GM19397 (cell line): Measurements from ENCODE around the gene LYRM4.

Experiments used
- ATAC-seq: cut with Tn5 transposase; IDR thresholded peaks from one replicate; pipeline ENCODE4 v1.9.1; 2021; ENCODE audit warnings: mild to moderate bottlenecking, moderate library complexity; ENCODE audit not compliant: unreplicated experiment

The LYRM4 gene

DNA sequence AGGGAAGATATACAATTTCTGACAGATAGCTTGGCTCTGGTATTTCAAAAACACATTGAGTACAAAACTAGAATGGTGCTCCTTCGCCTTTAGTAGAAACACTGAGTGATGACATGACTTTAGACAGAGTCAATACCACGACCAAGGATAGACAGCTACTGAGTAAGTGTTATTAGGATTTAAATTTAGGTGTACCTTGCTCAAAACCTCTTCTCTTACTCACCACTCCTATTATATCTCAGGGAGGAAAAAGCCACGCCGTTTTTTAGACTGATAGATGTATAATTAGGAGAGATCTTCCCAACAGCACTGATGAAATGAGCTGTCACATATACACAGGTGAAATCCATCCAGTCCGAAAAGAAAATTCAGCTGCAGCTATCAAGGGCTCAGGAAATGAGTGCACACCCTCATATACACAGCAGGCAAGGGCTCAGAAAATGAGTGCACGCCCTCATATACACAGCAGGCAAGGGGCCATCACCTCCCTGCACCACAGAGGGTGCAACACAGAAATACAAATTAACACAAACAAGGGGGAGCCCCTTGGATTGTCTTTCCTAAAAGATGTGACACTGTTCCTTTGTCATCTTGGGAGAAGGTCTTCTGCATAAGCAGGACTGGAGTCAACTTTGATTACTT is 53.7 kb downstream of the LYRM4 start:
- ATAC-seq, result no peak

DNA sequence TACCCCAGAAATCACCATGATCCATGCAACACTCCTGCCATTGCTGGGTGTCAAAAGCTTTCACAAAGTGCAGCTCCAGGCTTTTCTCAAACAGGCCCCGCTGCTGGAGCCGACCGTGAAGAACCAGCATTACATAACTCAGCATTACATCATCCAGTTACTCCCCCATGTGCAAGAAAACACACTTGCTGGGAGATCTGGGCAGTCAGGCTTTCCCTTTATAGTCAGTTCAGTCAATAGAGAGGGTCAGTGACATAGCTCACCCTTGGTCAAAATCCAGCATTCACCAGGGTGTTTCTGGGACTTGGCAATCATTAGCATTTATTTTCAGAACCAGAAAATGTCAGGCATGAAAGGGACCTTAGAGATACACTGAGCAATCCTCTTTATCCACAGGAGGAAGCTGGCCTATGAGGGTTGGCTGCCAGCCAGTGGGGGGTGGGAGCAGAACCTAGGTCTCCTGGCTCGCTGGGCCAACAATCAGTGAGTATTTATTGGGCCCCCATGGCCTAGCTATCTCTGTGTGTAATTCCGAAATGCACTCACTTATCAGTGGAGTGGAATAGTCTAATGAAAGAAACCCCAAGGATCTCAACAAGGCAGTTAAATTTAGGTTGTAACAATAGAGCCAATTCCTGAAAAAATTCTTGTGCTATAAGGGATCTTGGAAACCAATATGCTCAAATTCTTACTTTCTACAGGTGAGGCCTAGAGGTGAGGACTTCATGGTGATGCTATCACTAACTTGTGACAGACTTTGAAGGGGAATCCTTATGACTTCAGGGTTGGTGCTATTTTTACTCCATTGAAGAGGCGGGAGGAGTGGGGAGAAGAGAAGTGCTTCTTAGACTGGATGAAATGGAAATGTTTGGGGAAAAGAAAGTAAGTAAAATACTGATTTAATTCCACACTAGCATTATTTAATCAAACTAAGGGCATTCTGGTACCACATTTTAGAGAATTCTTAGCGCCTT is 54.6 kb downstream of the LYRM4 start:
- no peak for ATAC-seq

DNA sequence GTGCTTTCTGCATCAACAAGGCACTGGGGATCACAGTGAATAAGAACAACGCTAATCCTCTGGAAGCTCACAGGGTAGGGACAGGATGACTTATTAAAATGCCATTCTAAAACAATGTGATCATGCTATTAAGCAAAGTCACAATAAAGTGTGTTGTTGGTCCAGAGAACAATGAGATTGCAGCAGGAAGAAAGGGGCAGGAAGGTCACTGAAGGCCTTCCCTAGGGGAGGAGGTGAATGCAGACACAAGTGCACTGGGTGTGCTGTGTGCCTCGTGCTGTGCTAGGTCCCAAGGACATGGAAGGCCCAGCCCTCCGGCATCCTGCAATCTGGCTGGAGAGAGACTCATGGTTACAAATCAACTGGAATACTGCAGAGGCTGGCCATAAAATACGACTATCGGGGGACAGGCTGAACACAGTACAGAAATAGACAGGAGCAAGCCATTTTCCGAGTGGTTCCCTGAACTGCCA is 55.7 kb downstream of the LYRM4 start:
- ATAC-seq, result no peak

DNA sequence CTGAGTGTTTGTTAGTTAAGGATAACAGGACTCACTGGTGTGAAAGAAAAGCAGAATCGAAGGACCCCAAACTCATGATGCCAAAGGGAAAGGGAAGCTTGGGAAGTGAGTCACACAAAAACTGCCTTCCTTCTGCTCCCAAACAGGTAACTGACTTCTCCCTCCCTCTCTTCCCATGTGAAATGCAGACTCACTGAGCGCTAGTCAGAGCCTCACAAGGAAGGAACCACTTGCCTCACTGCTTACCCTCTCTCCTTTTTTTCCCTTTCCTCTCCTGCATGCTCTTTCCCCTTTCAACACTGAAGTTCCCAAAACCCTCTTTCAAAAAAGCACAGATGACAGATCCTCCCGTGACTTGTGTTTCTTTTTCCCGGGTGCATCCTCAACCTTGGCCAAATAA is 56.4 kb downstream of the LYRM4 start:
- no peak for ATAC-seq

DNA sequence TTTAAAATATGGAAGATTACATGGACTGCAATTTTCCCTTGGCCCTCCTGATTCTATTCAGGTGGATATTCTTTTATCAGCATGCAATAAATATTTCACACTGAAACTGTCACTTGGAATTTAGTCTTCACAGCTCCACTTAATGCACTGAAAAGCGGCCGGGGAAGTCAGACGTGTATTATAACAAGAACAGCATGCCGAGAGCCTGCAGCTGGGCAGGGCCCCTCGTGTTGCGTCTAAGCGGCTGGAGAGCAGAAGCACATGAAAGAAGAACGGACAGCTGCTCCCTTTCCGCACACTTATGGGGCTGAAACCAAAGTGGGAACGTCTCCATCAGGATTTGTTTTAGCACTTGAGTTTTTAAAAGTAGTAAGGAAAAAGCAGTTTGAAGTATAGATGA is 57.2 kb downstream of the LYRM4 start:
- no peak for ATAC-seq

DNA sequence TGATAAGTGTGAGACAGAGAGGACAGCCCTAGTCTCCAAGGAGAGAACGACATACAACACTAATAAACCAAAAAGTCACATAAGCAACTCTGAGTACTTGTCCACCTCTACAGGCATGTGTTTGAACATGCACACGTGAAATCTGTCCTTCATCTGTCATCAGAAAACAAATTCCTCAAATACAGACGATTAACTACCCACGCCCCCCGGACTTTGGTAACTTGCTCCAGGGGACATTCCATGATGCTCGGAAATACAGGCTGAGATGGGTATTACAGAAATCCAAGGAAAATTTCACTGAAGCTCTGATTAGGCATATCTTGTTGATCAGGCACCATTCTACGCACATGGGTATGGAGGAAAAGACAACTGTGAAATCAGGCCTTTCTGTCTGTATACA is 57.8 kb downstream of the LYRM4 start:
- no peak for ATAC-seq

DNA sequence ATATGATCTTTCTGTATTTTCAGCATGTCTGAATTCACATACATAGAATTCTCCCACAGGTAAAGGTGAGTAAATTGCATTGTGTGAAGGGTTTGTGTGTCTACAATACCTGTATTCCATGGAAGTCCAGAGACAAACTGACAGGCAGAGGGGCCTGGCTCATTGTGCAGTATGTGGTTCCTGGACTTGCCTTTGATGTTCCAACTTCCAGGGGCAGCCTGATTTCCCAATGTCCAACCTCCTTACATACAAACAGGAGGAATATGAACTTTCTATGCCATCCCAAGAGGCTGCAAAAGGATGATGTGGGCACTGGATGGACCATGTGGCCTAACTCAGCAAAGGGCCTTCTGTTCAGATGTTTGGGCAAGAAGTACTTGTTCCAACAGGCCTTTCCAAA is 58.5 kb downstream of the LYRM4 start:
- no peak for ATAC-seq

DNA sequence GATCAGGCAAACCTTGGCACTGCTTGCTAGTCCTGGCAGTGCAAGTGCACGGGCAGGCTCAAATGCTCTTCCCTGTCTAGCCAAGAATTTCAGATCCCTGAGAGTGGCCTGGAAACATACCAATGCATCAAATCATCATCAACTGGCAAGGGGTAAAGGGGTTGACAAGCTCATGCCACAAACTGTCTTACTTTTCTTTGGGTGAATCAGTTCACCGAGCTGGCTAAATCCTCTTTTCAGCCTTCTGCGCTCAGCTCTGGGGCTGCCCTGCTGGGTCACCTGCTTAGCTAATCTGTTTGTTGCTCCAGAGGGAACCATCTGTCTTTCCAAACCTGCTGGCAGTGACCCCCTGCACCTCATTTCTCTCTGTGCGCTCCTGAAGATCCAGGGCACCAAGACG is 59.5 kb downstream of the LYRM4 start:
- ATAC-seq, result no peak

DNA sequence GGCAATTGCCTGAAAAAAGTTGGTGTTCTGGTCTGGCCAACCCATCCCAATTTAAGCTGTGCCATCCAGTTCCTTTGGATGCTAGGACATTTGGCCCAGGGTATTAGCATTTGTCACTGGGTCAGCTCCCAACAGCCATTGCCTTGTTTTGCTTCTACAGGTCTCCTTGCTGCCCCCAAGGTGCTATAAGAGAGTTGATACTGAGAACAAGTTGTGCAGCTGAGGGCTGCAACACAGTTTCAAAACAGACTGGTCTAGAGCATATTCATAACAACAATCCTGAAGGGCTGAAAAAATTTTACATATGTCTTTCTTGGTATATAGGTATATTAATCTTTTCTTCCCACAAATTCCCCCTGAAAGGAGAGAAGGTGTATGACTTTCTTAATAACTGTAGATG is 61.0 kb downstream of the LYRM4 start:
- no peak for ATAC-seq

DNA sequence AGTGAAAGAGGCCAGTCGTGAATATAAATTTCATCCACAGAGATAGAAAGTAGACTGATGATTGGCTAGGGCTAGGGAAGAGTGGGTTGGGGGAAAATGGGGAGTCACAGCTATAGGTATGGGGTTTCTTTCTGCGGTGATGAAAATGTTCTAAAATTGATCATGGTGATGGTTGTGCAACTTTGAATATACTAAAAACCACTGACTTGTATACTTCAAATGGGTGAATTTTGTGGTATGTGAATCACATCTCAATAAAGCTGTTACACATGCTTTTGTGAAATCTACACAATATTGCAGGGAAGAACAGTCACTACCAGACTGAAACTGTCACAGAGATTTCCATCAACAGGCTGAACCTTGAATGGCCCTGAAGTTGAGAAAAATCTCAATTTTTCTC is 61.5 kb downstream of the LYRM4 start:
- no peak for ATAC-seq

DNA sequence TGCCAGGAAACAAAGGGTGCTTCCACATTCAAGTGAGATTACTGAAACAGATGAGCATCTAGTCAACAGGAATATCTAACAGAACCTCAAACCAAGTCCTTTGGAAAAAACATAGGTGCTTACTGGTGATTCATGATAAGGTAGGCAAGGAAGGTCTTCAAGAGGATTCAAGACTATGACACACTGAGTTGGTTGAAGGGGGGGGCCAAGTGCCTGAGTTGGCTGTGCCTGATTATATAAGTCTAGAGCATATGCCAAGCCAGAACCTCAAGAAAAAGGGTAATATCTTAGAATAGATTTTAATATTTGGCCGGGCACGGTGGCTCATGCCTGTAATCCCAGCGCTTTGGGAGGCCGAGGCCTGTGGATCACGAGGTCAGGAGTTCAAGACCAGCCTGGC is 63.7 kb downstream of the LYRM4 start:
- no peak for ATAC-seq

DNA sequence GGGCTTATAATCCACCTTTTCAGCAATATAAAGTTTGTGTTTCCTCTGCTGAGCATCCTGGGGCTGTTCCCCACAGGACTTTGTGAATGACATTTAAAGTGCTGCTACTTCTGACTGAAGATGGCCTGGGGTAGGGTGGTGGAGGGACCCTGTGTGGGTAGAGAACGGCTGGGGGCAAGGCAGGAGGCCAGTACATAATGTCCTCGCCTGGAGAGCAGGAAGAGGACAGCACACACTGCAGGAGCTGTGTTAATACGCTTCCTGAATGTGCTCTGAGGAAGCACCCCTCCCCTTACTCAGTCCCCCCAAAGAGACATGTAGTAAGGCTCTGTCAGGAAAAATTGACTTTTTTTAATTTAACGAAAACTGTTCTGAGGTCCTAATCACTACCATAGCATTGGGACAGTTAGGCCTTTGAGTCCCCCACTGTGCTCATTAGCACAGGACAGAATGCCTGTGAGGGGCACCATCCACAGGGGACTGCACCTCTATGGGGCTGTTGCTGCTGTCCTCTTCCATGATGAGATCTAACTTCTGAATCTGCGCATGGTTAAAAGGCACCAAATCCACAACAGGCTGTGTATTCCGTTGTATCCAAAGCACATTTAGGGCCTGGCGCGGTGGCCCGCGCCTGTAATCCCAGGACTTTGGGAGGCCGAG is 68.5 kb downstream of the LYRM4 start:
- no peak for ATAC-seq

DNA sequence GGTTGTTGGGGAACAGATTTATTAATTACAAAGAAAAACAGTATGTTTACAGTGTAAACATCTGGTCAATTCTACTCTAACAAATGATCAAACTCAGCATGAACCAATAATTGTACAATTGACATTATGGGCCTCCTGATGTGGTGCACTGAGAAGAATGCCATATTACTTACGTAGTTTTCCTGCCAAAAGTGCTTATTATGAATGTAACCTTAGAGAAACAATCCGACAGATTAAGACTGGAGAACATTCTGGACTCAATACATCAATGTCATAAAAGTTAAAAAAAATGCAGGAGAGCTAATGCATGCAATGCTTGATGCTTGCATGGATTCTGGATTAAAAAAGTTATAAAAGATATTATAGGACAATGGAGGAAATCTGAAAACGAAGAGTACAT is 69.0 kb downstream of the LYRM4 start:
- ATAC-seq, result no peak

DNA sequence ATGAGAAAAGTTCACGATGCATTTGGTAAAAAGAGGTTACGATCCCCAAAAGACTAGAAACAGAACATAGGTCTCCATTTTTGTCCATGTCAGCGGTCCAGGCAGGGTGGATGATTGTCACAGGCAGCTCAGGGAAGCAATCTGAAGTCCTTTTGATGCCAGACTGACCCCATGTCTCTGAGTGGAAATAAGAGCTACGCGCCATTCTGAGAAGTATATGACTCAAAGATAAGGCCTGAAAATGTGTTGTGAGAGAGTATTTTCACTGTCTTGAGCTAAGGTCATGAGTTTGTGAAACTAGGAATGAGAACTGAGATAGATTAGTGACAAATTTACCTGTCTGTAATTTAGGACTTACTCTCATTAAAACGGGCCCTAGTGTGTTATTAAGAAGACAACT is 69.5 kb downstream of the LYRM4 start:
- ATAC-seq, result no peak

DNA sequence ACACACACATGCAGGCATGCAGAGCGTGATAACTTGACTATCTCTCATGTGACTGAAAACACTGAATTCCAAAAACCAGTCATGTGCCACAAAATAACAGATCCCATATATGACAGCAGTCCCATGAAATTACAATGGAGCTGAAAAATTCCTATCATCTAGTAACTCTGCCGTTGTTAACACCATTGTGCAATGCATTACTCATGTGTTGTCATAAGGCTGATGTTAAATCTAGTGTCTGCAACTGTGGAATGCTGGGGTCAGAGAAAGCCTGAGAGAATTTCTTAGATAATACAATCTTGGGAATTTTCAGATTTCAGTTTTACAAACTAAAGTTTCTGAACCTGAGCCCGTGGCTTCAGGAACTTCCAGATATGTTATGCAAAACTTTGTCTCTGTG is 70.2 kb downstream of the LYRM4 start:
- no peak for ATAC-seq

DNA sequence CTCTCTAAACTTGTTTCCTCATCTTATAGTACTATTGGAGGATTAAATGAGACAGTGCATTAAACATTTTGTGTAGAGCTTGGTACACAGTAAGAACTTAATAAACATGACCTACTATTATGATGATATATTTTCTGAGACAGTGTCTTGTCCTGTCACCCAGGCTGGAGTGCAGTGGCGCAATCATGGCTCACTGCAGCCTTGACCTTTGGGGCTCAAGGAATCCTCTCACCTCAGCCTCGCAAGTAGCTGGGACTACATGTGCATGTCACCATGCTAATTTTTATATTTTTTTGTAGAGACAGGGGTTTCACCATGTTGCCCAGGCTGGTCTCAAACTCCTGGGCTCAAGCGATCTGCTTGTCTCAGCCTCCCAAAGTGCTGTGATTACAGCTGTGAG is 72.1 kb downstream of the LYRM4 start:
- ATAC-seq, result no peak

DNA sequence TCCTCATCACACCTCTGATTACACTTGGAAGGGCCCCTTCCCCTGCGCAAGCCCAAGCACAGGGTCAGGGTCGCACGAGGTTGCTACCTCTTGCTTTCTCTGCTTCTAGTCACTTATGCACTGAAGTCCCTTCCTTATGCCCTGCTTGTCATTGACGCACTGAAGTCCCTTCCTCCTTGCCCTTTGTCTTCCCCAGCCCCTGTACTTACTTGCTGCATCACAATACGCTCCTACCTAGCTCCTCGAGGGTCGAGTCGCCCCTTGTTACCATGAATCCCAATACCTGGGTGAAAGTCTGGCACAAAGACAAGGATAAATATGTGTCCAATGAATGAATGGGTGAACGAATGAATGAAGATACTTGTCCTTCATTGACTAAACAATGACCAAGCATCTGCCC is 75.9 kb downstream of the LYRM4 start:
- no peak for ATAC-seq

DNA sequence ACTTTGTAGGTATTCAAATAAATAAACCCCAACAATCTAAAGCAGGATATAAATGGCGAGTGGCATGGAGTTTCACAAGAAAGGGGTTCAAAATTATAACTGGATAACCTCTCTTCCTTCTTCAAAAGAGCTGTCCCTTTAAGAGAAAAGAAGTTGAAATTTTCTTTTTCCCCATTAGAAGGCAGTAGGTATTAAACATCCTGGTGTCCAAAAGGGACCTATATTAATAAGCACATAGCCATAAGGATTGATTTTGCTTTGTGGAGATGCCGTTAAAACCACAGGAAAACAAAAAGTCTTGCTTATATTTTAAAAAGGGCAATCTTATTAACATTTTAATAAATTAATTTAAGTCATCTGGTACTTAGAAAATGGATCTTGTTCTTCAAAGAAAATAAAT is 76.5 kb downstream of the LYRM4 start:
- ATAC-seq, result no peak

DNA sequence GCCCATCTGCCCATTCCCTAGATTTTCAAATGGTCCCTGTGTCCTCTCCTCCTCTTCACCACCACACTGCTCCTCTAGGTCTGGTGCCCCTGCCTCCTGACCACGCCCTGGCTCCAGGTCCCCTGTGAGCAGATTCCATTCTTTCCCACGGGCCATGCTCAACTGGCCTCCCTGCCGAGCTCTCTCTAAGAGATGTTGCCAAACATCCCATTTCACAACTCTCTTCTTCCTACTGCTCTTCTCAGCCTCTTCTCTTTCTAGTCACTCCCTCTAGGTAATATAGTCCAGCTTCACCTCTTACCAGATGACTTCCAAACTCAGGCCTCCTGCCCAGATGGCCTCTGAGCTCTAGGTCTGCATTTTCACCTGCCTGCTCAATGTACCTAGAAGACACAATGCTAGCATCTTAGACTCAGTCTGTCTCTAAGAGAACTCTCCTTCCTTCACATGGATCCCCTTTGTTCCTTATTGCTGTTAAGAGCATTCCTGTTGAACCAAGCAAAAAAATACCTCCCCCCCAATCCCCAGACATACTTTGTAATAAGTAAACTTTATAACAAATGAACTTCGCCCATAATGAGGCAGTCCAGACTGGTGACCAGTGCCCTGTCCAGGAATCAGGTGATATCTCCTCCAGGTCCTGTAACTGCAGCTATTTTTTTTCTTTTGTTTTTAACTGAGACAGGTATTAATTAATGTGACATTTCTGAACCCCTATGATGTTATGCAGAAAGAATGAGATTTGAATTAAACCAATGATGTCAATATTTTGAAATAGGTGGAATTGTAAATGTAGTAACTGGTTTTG is 79.0 kb downstream of the LYRM4 start:
- no peak for ATAC-seq

DNA sequence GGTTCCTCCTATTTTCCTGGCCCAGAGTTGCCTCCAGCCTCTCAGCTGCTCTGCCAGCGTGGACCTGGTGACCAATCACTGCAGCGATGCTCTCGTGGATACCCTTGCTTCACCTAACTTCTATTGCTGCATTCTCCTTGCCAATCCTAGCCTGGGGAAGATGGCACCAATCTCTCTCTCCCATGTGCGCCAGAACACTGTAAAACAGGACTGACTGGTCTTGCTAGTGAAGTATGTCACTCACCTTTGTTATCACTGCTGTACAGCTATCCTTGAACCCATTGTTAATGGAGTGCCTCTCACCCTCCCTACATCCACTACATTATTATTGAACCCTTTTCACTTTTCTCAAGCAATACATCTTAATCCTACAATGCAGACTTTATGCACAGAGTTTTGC is 80.1 kb downstream of the LYRM4 start:
- ATAC-seq, result no peak

DNA sequence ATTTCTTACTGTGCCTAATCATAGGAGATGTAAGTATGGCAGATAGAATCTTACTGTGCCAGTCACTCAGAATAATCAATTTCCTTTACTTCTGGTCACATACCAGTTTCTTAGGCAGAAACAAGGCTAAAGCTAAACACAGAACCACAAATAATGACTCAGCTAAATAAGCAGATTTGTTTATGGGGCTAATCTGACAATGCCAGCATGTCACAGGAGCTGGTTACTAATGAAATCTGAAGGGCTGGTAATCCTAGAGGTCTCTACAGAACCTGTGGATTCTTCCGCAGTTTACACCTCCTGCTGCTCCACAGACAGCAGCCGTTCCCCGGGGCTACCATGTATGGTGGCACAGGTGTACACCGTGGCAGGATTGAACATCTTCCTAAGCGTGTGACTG is 80.8 kb downstream of the LYRM4 start:
- ATAC-seq, result no peak
